Measurements from ENCODE around the gene ZNF385B. TPM values are rescaled to one million over a fixed set of nuclear protein-coding genes. Genes with fewer than 3 reads are reported as not detected.

ZNF385B gene
- total RNA-seq, 1 donor from 2014 or later = not detected

GRCh38 chr2:179826297-179826696 is 35.1 kb downstream of the ZNF385B start:
- ChIA-PET POLR2A (no interaction called here), CTCF (no interaction called here)
- Mint-ChIP-seq H3K4me3 (no peak overlapping the region), H3K27me3 (peaks cover 5% of the 10 kb centered on the region), H3K4me1 (no peaks in the 10 kb centered on the region), H3K9me3 (no peaks in the 10 kb centered on the region), H3K36me3 (ENCODE audit: low read depth) (no peaks in the 10 kb centered on the region), H3K27ac (no peak overlapping the region)
- DNase-seq (no peak), ATAC-seq (ENCODE audit: low read depth) (no peak)
- intact Hi-C loops (cut with micrococcal nuclease) = no loop called here
- TF ChIP-seq CTCF (IDR thresholded peaks at IDR 0.05) = no peak

GRCh38 chr2:179825494-179825893 is 35.9 kb downstream of the ZNF385B start:
- intact Hi-C loops (cut with micrococcal nuclease) = no loop called here
- TF ChIP-seq CTCF (IDR thresholded peaks at IDR 0.05) = no peak
- no peaks in the 10 kb centered on the region for H3K36me3 Mint-ChIP-seq (ENCODE audit: low read depth)
- H3K27ac Mint-ChIP-seq = no peak overlapping the region
- no peak for DNase-seq
- ChIA-PET CTCF (no interaction called here), POLR2A (no interaction called here)
- H3K9me3 Mint-ChIP-seq = no peaks in the 10 kb centered on the region
- H3K4me1 Mint-ChIP-seq = no peaks in the 10 kb centered on the region
- no peak for ATAC-seq (ENCODE audit: low read depth)
- no peak overlapping the region for H3K4me3 Mint-ChIP-seq
- H3K27me3 Mint-ChIP-seq = peaks cover 5% of the 10 kb centered on the region

- ChIA-PET CTCF (no interaction called here), POLR2A (no interaction called here)
- TF ChIP-seq CTCF (IDR thresholded peaks at IDR 0.05) = no peak
- Mint-ChIP-seq H3K4me1 (no peaks in the 10 kb centered on the region), H3K9me3 (no peaks in the 10 kb centered on the region), H3K27ac (no peak overlapping the region), H3K27me3 (peaks cover 5% of the 10 kb centered on the region), H3K4me3 (no peak overlapping the region), H3K36me3 (ENCODE audit: low read depth) (no peaks in the 10 kb centered on the region)
- ATAC-seq (ENCODE audit: low read depth) = no peak
- intact Hi-C loops (cut with micrococcal nuclease) = no loop called here
- DNase-seq = no peak
Observed at GRCh38 chr2:179824961-179825360, 36.5 kb downstream of the ZNF385B start.

- CTCF ChIA-PET = no interaction called here
- DNase-seq (no peak), ATAC-seq (ENCODE audit: low read depth) (no peak)
- Mint-ChIP-seq H3K4me3 (no peak overlapping the region), H3K27ac (no peak overlapping the region), H3K9me3 (no peaks in the 10 kb centered on the region), H3K36me3 (ENCODE audit: low read depth) (no peaks in the 10 kb centered on the region), H3K27me3 (peaks cover 5% of the 10 kb centered on the region), H3K4me1 (no peaks in the 10 kb centered on the region)
- no peak for TF ChIP-seq CTCF (IDR thresholded peaks at IDR 0.05)
- intact Hi-C loops (cut with micrococcal nuclease) = no loop called here
- POLR2A ChIA-PET = no interaction called here
Observed at GRCh38 chr2:179822540-179822939, 38.9 kb downstream of the ZNF385B start.

GRCh38 chr2:179818546-179818945 is 42.9 kb downstream of the ZNF385B start:
- intact Hi-C loops (cut with micrococcal nuclease) = no loop called here
- DNase-seq = no peak
- Mint-ChIP-seq H3K4me1 (no peaks in the 10 kb centered on the region), H3K36me3 (ENCODE audit: low read depth) (no peaks in the 10 kb centered on the region), H3K9me3 (no peaks in the 10 kb centered on the region), H3K27ac (no peak overlapping the region), H3K27me3 (peaks cover 1% of the 10 kb centered on the region), H3K4me3 (no peak overlapping the region)
- CTCF ChIA-PET = no interaction called here
- no peak for TF ChIP-seq CTCF (IDR thresholded peaks at IDR 0.05)
- ATAC-seq (ENCODE audit: low read depth) = no peak
- POLR2A ChIA-PET = no interaction called here
